CD4-positive, CD25-positive, alpha-beta regulatory T cell (primary cell): ENCODE measurements around the gene TRAPPC11. TPM values are rescaled to one million over a fixed set of nuclear protein-coding genes. Genes with fewer than 3 reads are reported as not detected.
A peak's percentile ranks its signal among the peaks of the same experiment; 100 is the strongest.

Source experiments
- ATAC-seq, 2 donors: fragments of 150-1000 bp; cut with Tn5 transposase; one replicate each; pipeline ENCODE4 v1.10.0; 2021; ENCODE audit warnings: low read depth in 2 of 2, moderate number of reproducible peaks in 2 of 2, moderate library complexity in 1 of 2
- DNase-seq, 3 donors: peaks; one replicate each; pipeline versions ENCODE4 v3.0.0 to v3.0.0-alpha.2; 2012 to 2022; ENCODE audit warnings: mixed read lengths in 1 of 3
- H3K27ac ChIP-seq: one replicate; pipeline ENCODE4 v1.7.0; 2013; ENCODE audit warnings: mild to moderate bottlenecking, low read length; ENCODE audit not compliant: insufficient read depth, poor library complexity, severe bottlenecking
- H3K27me3 ChIP-seq: one replicate; pipeline ENCODE4 v1.7.0; 2013; ENCODE audit warnings: low read length; ENCODE audit not compliant: control insufficient read depth, insufficient read depth
- H3K36me3 ChIP-seq: one replicate; pipeline ENCODE4 v1.7.0; 2013; ENCODE audit warnings: mild to moderate bottlenecking, low read length, moderate library complexity; ENCODE audit not compliant: control insufficient read depth, insufficient read depth
- H3K4me1 ChIP-seq: 2 replicates; pipeline ENCODE4 v1.7.0; 2013; ENCODE audit warnings: mild to moderate bottlenecking, low read length; ENCODE audit not compliant: insufficient read depth, control insufficient read depth, poor library complexity, severe bottlenecking
- H3K4me3 ChIP-seq: one replicate; pipeline ENCODE4 v1.7.0; 2013; ENCODE audit warnings: low read depth, mild to moderate bottlenecking, low read length, moderate library complexity
- H3K9me3 ChIP-seq, 2 experiments: 1 replicate in 1 of 2; 2 replicates in 1 of 2; pipeline ENCODE4 v1.7.0; 2013; ENCODE audit warnings: low read length in 2 of 2, mild to moderate bottlenecking in 1 of 2, moderate library complexity in 1 of 2; ENCODE audit not compliant: control insufficient read depth in 2 of 2
- H3K27ac Mint-ChIP-seq, 3 donors: one replicate each; pipeline ENCODE4 v1.8.0; 2020 to 2022; ENCODE audit warnings: mild to moderate bottlenecking in 3 of 3, mixed read lengths in 3 of 3, moderate library complexity in 2 of 3
- H3K27me3 Mint-ChIP-seq: one replicate; pipeline ENCODE4 v1.8.0; 2022; ENCODE audit warnings: mild to moderate bottlenecking, mixed read lengths
- H3K36me3 Mint-ChIP-seq: one replicate; pipeline ENCODE4 v1.8.0; 2020; ENCODE audit warnings: mixed read lengths
- H3K4me1 Mint-ChIP-seq, 4 donors: one replicate each; pipeline ENCODE4 v1.8.0; 2020 to 2022; ENCODE audit warnings: mixed read lengths in 4 of 4, mild to moderate bottlenecking in 1 of 4
- H3K4me3 Mint-ChIP-seq, 4 donors: one replicate each; pipeline ENCODE4 v1.8.0; 2020 to 2022; ENCODE audit warnings: mild to moderate bottlenecking in 4 of 4, mixed read lengths in 4 of 4, moderate library complexity in 3 of 4
- H3K9me3 Mint-ChIP-seq, 7 donors: one replicate each; pipeline ENCODE4 v1.8.0; 2020 to 2022; ENCODE audit warnings: mixed read lengths in 7 of 7, mild to moderate bottlenecking in 3 of 7, moderate library complexity in 2 of 7
- polyA plus RNA-seq, 4 donors: library from polyadenylated mRNA; unstranded; fragments of 300-500 nt; fragmentation: Illumina TruSeq; gene quantifications; one replicate each; pipeline ENCODE4 v1.2.3, GENCODE V29; 2021
- total RNA-seq: library from RNA; stranded (reverse); gene quantifications from one replicate; pipeline ENCODE4 v1.2.3, GENCODE V29; 2022

Gene TRAPPC11
- total and polyA plus RNA-seq, 5 donors from 2014 or later: 18.4 to 33.4 (median 22.0) TPM

- Histone ChIP-seq H3K36me3 (peaks cover 59% of the 10 kb centered on the region), H3K27ac (no peak overlapping the region), H3K9me3 (no peaks in the 10 kb centered on the region), H3K4me3 (no peak overlapping the region), H3K4me1 (no peaks in the 10 kb centered on the region), H3K27me3 (no peaks in the 10 kb centered on the region)
- no peak overlapping the region for H3K27ac Mint-ChIP-seq
- H3K27me3 Mint-ChIP-seq: no peaks in the 10 kb centered on the region
- peaks cover 25% of the 10 kb centered on the region for H3K36me3 Mint-ChIP-seq
- no peaks in the 10 kb centered on the region for H3K9me3 Mint-ChIP-seq
- no peak for ATAC-seq
- peaks cover 5 to 11% (median 8%) of the 10 kb centered on the region in 4 donors for H3K4me1 Mint-ChIP-seq
- no peak for DNase-seq
- no peak overlapping the region for H3K4me3 Mint-ChIP-seq
These were observed 16.5 kb downstream of the TRAPPC11 start for GRCh38 chr4:183675625-183676024.

GRCh38 chr4:183681119-183681518, 22.0 kb downstream of the TRAPPC11 start:
- no peak for ATAC-seq
- DNase-seq: no peak
- Histone ChIP-seq H3K27me3 (no peaks in the 10 kb centered on the region), H3K4me3 (no peak overlapping the region), H3K4me1 (no peaks in the 10 kb centered on the region), H3K27ac (no peak overlapping the region), H3K36me3 (peaks cover 72% of the 10 kb centered on the region), H3K9me3 (no peaks in the 10 kb centered on the region)
- no peak overlapping the region for H3K27ac Mint-ChIP-seq
- no peak overlapping the region for H3K4me3 Mint-ChIP-seq
- H3K27me3 Mint-ChIP-seq: no peaks in the 10 kb centered on the region
- H3K9me3 Mint-ChIP-seq: no peaks in the 10 kb centered on the region
- H3K4me1 Mint-ChIP-seq: peaks cover 0 to 6% (median 1%) of the 10 kb centered on the region in 4 donors
- H3K36me3 Mint-ChIP-seq: peaks cover 22% of the 10 kb centered on the region

- no peak for ATAC-seq
These were observed 27.4 kb downstream of the TRAPPC11 start for GRCh38 chr4:183686461-183686860.

GRCh38 chr4:183688216-183688615, 29.1 kb downstream of the TRAPPC11 start:
- no peaks in the 10 kb centered on the region for H3K27me3 ChIP-seq
- H3K4me3 ChIP-seq: no peak overlapping the region
- H3K4me1 ChIP-seq: no peaks in the 10 kb centered on the region
- H3K9me3 ChIP-seq: no peaks in the 10 kb centered on the region
- peaks cover 73% of the 10 kb centered on the region for H3K36me3 ChIP-seq
- no peak overlapping the region for H3K27ac ChIP-seq
- ATAC-seq (no peak), DNase-seq (no peak)
- Mint-ChIP-seq H3K36me3 (peaks cover 40% of the 10 kb centered on the region), H3K27me3 (no peaks in the 10 kb centered on the region), H3K27ac (no peak overlapping the region), H3K4me1 (peaks cover 4 to 8% (median 6%) of the 10 kb centered on the region in 4 donors), H3K4me3 (no peak overlapping the region), H3K9me3 (no peaks in the 10 kb centered on the region)

More at GRCh38 chr4:183686461-183686860, 27.4 kb downstream of the TRAPPC11 start:
- Mint-ChIP-seq H3K27ac (no peak overlapping the region), H3K36me3 (peaks cover 32% of the 10 kb centered on the region), H3K27me3 (no peaks in the 10 kb centered on the region), H3K9me3 (no peaks in the 10 kb centered on the region), H3K4me1 (peaks cover 4 to 8% (median 6%) of the 10 kb centered on the region in 4 donors), H3K4me3 (no peak overlapping the region)
- no peak overlapping the region for H3K4me3 ChIP-seq
- H3K27me3 ChIP-seq: no peaks in the 10 kb centered on the region
- DNase-seq: no peak
- no peak overlapping the region for H3K27ac ChIP-seq
- H3K36me3 ChIP-seq: peaks cover 68% of the 10 kb centered on the region
- no peaks in the 10 kb centered on the region for H3K4me1 ChIP-seq
- no peaks in the 10 kb centered on the region for H3K9me3 ChIP-seq

GRCh38 chr4:183691006-183691405, 31.9 kb downstream of the TRAPPC11 start:
- Mint-ChIP-seq H3K9me3 (no peaks in the 10 kb centered on the region), H3K4me1 (peaks cover 4 to 8% (median 6%) of the 10 kb centered on the region in 4 donors), H3K27me3 (no peaks in the 10 kb centered on the region), H3K27ac (peak overlapping the region in 2 of 3 donors; percentile 7 to 15), H3K4me3 (no peak overlapping the region), H3K36me3 (peaks cover 39% of the 10 kb centered on the region)
- ATAC-seq (no peak), DNase-seq (no peak)
- no peaks in the 10 kb centered on the region for H3K27me3 ChIP-seq
- peaks cover 76% of the 10 kb centered on the region for H3K36me3 ChIP-seq
- H3K27ac ChIP-seq: no peak overlapping the region
- no peak overlapping the region for H3K4me3 ChIP-seq
- no peaks in the 10 kb centered on the region for H3K4me1 ChIP-seq
- no peaks in the 10 kb centered on the region for H3K9me3 ChIP-seq

GRCh38 chr4:183691897-183692296, 32.8 kb downstream of the TRAPPC11 start:
- no peaks in the 10 kb centered on the region for H3K9me3 ChIP-seq
- H3K27me3 ChIP-seq: no peaks in the 10 kb centered on the region
- ATAC-seq: no peak
- H3K27me3 Mint-ChIP-seq: no peaks in the 10 kb centered on the region
- no peaks in the 10 kb centered on the region for H3K4me1 ChIP-seq
- no peak overlapping the region for H3K4me3 Mint-ChIP-seq
- peaks cover 43% of the 10 kb centered on the region for H3K36me3 Mint-ChIP-seq
- H3K4me3 ChIP-seq: no peak overlapping the region
- no peaks in the 10 kb centered on the region for H3K9me3 Mint-ChIP-seq
- DNase-seq: no peak
- H3K36me3 ChIP-seq: peaks cover 78% of the 10 kb centered on the region
- H3K4me1 Mint-ChIP-seq: peaks cover 4 to 8% (median 6%) of the 10 kb centered on the region in 4 donors
- H3K27ac Mint-ChIP-seq: no peak overlapping the region
- no peak overlapping the region for H3K27ac ChIP-seq

DNA sequence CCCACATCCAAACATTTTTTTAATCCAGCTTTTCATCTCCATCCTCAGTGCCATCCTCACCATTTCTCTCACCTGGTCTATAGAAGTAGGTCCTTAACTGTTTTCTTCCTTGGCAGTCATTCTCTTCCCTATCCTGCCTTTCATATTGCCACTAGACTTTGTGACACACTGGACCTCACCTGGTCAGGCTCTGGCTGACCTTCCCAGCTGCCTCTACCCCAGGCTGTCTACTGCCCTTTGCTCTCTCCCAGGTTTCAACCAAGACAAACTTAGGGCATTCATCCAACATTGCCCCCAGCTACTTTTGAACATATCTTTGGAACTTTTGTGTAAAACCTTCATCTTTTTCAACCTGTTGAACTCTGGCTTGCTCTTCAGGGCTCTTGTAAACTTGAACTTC, 39.8 kb downstream of the TRAPPC11 start:
- Histone ChIP-seq H3K9me3 (no peaks in the 10 kb centered on the region), H3K4me3 (no peak overlapping the region), H3K27me3 (no peaks in the 10 kb centered on the region), H3K36me3 (peaks cover 92% of the 10 kb centered on the region), H3K4me1 (no peaks in the 10 kb centered on the region), H3K27ac (no peak overlapping the region)
- DNase-seq (no peak), ATAC-seq (no peak)
- H3K4me1 Mint-ChIP-seq: peaks cover 0 to 5% (median 4%) of the 10 kb centered on the region in 4 donors
- H3K9me3 Mint-ChIP-seq: no peaks in the 10 kb centered on the region
- no peaks in the 10 kb centered on the region for H3K27me3 Mint-ChIP-seq
- H3K4me3 Mint-ChIP-seq: no peak overlapping the region
- H3K36me3 Mint-ChIP-seq: peaks cover 64% of the 10 kb centered on the region
- peak overlapping the region; percentile 12 to 61 (median 21) for H3K27ac Mint-ChIP-seq

DNA sequence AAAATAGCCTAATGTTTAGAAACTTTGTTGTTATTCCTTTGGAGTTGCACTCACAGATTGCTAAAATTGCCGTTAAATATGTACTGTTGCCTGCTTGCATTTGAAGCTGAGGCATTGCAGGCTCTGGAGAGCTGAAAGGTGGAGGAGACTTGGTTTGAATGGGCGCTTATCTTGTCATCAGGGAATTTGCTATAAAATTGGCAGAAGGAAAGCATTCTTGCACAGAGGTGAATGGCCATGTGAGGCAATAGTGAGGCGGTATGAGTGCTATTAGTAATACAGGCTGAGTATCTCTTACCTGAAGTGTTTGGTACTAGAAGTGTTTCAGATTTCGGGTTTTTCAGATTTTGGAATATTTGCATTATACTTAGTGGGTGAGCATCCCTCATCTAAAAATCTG, 41.3 kb downstream of the TRAPPC11 start:
- Mint-ChIP-seq H3K4me3 (no peak overlapping the region), H3K36me3 (peaks cover 67% of the 10 kb centered on the region), H3K4me1 (peaks cover 0 to 5% (median 4%) of the 10 kb centered on the region in 4 donors), H3K27me3 (no peaks in the 10 kb centered on the region), H3K27ac (peak overlapping the region in 1 of 3 donors; percentile 23), H3K9me3 (no peaks in the 10 kb centered on the region)
- DNase-seq (no peak), ATAC-seq (no peak)
- no peaks in the 10 kb centered on the region for H3K9me3 ChIP-seq
- H3K27ac ChIP-seq: no peak overlapping the region
- H3K36me3 ChIP-seq: peaks cover 85% of the 10 kb centered on the region
- H3K4me3 ChIP-seq: no peak overlapping the region
- H3K27me3 ChIP-seq: no peaks in the 10 kb centered on the region
- no peaks in the 10 kb centered on the region for H3K4me1 ChIP-seq
